ENCODE data around the gene SAP30.

DNA sequence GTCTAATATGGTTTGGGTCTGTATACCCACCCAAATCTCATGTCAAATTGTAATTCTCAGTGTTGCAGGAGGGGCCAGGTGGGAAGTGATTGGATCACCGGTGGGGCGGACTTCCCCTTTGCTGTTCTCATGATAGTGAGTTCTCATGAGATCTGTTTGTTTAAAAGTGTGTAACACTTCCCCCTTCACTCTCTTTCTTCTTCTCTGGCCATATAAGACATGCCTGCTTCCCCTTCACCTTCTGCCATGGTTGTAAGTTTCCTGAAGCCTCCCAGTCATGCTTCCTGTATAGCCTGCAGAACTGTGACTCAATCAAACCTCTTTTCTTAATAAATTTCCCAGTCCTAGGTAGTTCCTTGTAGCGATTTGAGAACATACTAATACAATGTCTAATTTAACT is 47.9 kb downstream of the SAP30 start:
- no peak for TF ChIP-seq ZNF121 (CRISPR knock-in tag; IDR thresholded peaks at IDR 0.05)
- TF ChIP-seq, protein P1, sequence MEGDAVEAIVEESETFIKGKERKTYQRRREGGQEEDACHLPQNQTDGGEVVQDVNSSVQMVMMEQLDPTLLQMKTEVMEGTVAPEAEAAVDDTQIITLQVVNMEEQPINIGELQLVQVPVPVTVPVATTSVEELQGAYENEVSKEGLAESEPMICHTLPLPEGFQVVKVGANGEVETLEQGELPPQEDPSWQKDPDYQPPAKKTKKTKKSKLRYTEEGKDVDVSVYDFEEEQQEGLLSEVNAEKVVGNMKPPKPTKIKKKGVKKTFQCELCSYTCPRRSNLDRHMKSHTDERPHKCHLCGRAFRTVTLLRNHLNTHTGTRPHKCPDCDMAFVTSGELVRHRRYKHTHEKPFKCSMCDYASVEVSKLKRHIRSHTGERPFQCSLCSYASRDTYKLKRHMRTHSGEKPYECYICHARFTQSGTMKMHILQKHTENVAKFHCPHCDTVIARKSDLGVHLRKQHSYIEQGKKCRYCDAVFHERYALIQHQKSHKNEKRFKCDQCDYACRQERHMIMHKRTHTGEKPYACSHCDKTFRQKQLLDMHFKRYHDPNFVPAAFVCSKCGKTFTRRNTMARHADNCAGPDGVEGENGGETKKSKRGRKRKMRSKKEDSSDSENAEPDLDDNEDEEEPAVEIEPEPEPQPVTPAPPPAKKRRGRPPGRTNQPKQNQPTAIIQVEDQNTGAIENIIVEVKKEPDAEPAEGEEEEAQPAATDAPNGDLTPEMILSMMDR (IDR thresholded peaks at IDR 0.05) = no peak
- TF ChIP-seq ZNF263 (CRISPR knock-in tag; IDR thresholded peaks at IDR 0.05; ENCODE audit: low read depth) = no peak
